Vagina (tissue), 2 donors: ENCODE measurements around the gene CSNK2A1.

Experiments
- POLR2AphosphoS5 ChIP-seq, 2 donors: sonication (generic); formaldehyde crosslinking; IDR thresholded peaks; one replicate each; pipeline ENCODE4 v1.9.0; 2017; ENCODE audit warnings: antibody characterized with exemption in 2 of 2, mild to moderate bottlenecking in 2 of 2, low read depth in 1 of 2; ENCODE audit not compliant: insufficient read depth in 1 of 2
- TF ChIP-seq, protein P1 (sequence below), 3 experiments: fragments of 450-650 bp in 2 of 3; fragments of 200-600 bp in 1 of 3; sonication (generic) in 1 of 3; IDR thresholded peaks; one replicate each; pipeline ENCODE4 v1.5.1; 2017 to 2019; ENCODE audit warnings: antibody characterized with exemption in 3 of 3, mild to moderate bottlenecking in 2 of 3, moderate library complexity in 2 of 3

DNA sequence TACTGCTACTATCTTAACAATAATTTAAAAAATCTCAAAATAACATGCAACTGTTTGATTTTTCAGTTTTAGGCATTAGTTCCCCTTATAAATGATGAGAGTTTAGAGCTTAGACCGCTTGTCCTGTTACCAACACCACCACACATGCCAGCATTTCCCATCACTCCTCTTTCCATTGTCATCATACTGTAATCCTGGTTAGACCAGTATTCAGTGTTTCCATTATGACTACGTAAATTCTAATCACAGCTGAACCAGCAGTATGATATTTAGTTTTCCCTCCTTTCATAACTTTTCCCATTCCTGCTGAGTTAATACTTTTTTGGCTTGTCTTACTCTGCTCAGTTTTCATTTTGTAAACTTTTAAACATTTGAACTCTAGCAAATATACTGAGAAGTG, 69.0 kb downstream of the CSNK2A1 start:
- TF ChIP-seq, protein P1, sequence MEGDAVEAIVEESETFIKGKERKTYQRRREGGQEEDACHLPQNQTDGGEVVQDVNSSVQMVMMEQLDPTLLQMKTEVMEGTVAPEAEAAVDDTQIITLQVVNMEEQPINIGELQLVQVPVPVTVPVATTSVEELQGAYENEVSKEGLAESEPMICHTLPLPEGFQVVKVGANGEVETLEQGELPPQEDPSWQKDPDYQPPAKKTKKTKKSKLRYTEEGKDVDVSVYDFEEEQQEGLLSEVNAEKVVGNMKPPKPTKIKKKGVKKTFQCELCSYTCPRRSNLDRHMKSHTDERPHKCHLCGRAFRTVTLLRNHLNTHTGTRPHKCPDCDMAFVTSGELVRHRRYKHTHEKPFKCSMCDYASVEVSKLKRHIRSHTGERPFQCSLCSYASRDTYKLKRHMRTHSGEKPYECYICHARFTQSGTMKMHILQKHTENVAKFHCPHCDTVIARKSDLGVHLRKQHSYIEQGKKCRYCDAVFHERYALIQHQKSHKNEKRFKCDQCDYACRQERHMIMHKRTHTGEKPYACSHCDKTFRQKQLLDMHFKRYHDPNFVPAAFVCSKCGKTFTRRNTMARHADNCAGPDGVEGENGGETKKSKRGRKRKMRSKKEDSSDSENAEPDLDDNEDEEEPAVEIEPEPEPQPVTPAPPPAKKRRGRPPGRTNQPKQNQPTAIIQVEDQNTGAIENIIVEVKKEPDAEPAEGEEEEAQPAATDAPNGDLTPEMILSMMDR (IDR thresholded peaks at IDR 0.05) = no peak
- TF ChIP-seq POLR2AphosphoS5 (IDR thresholded peaks at IDR 0.05; ENCODE audit: insufficient read depth in 1 of 2, low read depth in 1 of 2) = no peak
